OCI-LY1 (cell line): Measurements from ENCODE around the gene C11orf52.

Source experiments
- H2AFZ ChIP-seq: fragments of 200-600 bp; sonication (generic), shearing (Covaris generic); 2 replicates; pipeline ENCODE4 v1.6.0; 2014; ENCODE audit warnings: antibody characterized with exemption, mild to moderate bottlenecking, low read length
- H3F3A ChIP-seq: fragments of 200-600 bp; sonication (generic), shearing (Covaris generic); 2 replicates; pipeline ENCODE4 v1.6.0; 2014; ENCODE audit warnings: mild to moderate bottlenecking, antibody characterized with exemption, low read length, moderate library complexity; ENCODE audit not compliant: insufficient read depth
- H3K27ac ChIP-seq: fragments of 200-600 bp; sonication (generic); 2 replicates; pipeline ENCODE4 v1.5.1; 2014; ENCODE audit warnings: low read length, mixed run types, mild to moderate bottlenecking, low read depth; ENCODE audit not compliant: poor library complexity, severe bottlenecking
- H3K27me3 ChIP-seq: fragments of 200-600 bp; sonication (generic); 2 replicates; pipeline ENCODE4 v1.6.0; 2014; ENCODE audit warnings: antibody characterized with exemption, mild to moderate bottlenecking, low read length, moderate library complexity; ENCODE audit not compliant: insufficient read depth
- H3K36me3 ChIP-seq: fragments of 200-600 bp; sonication (generic); 2 replicates; pipeline ENCODE4 v1.6.1; 2014; ENCODE audit warnings: mild to moderate bottlenecking, antibody characterized with exemption, low read length, moderate library complexity, mixed read lengths; ENCODE audit not compliant: insufficient read depth
- H3K4me1 ChIP-seq: fragments of 200-600 bp; sonication (generic); 2 replicates; pipeline ENCODE4 v1.5.1; 2014; ENCODE audit warnings: mild to moderate bottlenecking, low read length, moderate library complexity; ENCODE audit not compliant: insufficient read depth, severe bottlenecking
- H3K4me2 ChIP-seq: fragments of 200-600 bp; sonication (generic), shearing (Covaris generic); 2 replicates; pipeline ENCODE4 v1.6.1; 2014; ENCODE audit warnings: low read length
- H3K4me3 ChIP-seq: fragments of 200-600 bp; sonication (generic); 2 replicates; pipeline ENCODE4 v1.5.1; 2014; ENCODE audit warnings: low read length, low read depth, mild to moderate bottlenecking, mixed read lengths; ENCODE audit not compliant: poor library complexity, severe bottlenecking
- H3K79me2 ChIP-seq: fragments of 200-600 bp; shearing (Covaris generic); 2 replicates; pipeline ENCODE4 v1.6.1; 2016; ENCODE audit warnings: mixed run types, low read length, mixed read lengths; ENCODE audit not compliant: insufficient read depth
- H3K9ac ChIP-seq: fragments of 200-600 bp; sonication (generic), shearing (Covaris generic); 2 replicates; pipeline ENCODE4 v1.6.1; 2014; ENCODE audit warnings: mild to moderate bottlenecking, low read length, mixed read lengths
- H3K9me2 ChIP-seq: fragments of 200-600 bp; sonication (generic), shearing (Covaris generic); 2 replicates; pipeline ENCODE4 v1.6.1; 2014; ENCODE audit warnings: low read depth, mild to moderate bottlenecking, low read length, mixed read lengths
- H3K9me3 ChIP-seq: fragments of 200-600 bp; shearing (Covaris generic); 2 replicates; pipeline ENCODE4 v1.6.1; 2014; ENCODE audit warnings: low read length, mixed read lengths
- H4K20me1 ChIP-seq: fragments of 200-600 bp; sonication (generic), shearing (Covaris generic); 2 replicates; pipeline ENCODE4 v1.6.0; 2016; ENCODE audit warnings: mild to moderate bottlenecking, low read length; ENCODE audit not compliant: insufficient read depth
- CTCF ChIP-seq: fragments of 200-600 bp; sonication (generic), shearing (Covaris generic); IDR thresholded peaks from 2 replicates; pipeline ENCODE4 v1.5.1; 2017; ENCODE audit warnings: mild to moderate bottlenecking, antibody characterized with exemption, low read length, moderate library complexity, mixed read lengths
- EZH2 ChIP-seq: fragments of 200-600 bp; sonication (generic), shearing (Covaris generic); IDR thresholded peaks from 2 replicates; pipeline ENCODE4 v1.8.0; 2017; ENCODE audit warnings: borderline replicate concordance, mixed run types, mild to moderate bottlenecking, antibody characterized with exemption, low read length, moderate library complexity, mixed read lengths

The C11orf52 gene

GRCh38 chr11:111966678-111967077 is 48.0 kb downstream of the C11orf52 start:
- Histone ChIP-seq H3K9me3 (no peaks in the 10 kb centered on the region), H3K4me1 (no peaks in the 10 kb centered on the region), H4K20me1 (no peaks in the 10 kb centered on the region), H3K27me3 (no peaks in the 10 kb centered on the region), H3K4me3 (no peak overlapping the region), H3K4me2 (no peak overlapping the region), H3K27ac (no peak overlapping the region), H3K9me2 (no peaks in the 10 kb centered on the region), H2AFZ (no peak overlapping the region), H3F3A (no peaks in the 10 kb centered on the region), H3K9ac (no peak overlapping the region), H3K36me3 (peaks cover 17% of the 10 kb centered on the region), H3K79me2 (no peaks in the 10 kb centered on the region)
- TF ChIP-seq CTCF, result no peak
- no peak for TF ChIP-seq EZH2

GRCh38 chr11:111967649-111968048 is 48.9 kb downstream of the C11orf52 start:
- no peak overlapping the region for H3K4me3 ChIP-seq
- no peaks in the 10 kb centered on the region for H3K9me2 ChIP-seq
- H3K9ac ChIP-seq, result no peak overlapping the region
- no peaks in the 10 kb centered on the region for H3K9me3 ChIP-seq
- no peaks in the 10 kb centered on the region for H3K27me3 ChIP-seq
- H3K79me2 ChIP-seq, result no peaks in the 10 kb centered on the region
- H3K36me3 ChIP-seq, result peaks cover 17% of the 10 kb centered on the region
- H3K27ac ChIP-seq, result no peak overlapping the region
- TF ChIP-seq CTCF, result no peak
- no peak for TF ChIP-seq EZH2
- no peaks in the 10 kb centered on the region for H3K4me1 ChIP-seq
- H3K4me2 ChIP-seq, result no peak overlapping the region
- H4K20me1 ChIP-seq, result no peaks in the 10 kb centered on the region
- no peak overlapping the region for H2AFZ ChIP-seq
- H3F3A ChIP-seq, result no peaks in the 10 kb centered on the region

GRCh38 chr11:111969344-111969743 is 50.6 kb downstream of the C11orf52 start:
- Histone ChIP-seq H3F3A (no peaks in the 10 kb centered on the region), H3K4me1 (no peaks in the 10 kb centered on the region), H4K20me1 (no peaks in the 10 kb centered on the region), H3K79me2 (no peaks in the 10 kb centered on the region), H3K9me2 (no peaks in the 10 kb centered on the region), H3K9ac (no peak overlapping the region), H3K27me3 (no peaks in the 10 kb centered on the region), H2AFZ (no peak overlapping the region), H3K27ac (no peak overlapping the region), H3K4me3 (no peak overlapping the region), H3K4me2 (no peak overlapping the region), H3K9me3 (no peaks in the 10 kb centered on the region), H3K36me3 (peaks cover 17% of the 10 kb centered on the region)
- TF ChIP-seq CTCF (no peak), EZH2 (no peak)
